ENCODE data around the gene SLK. TPM values are rescaled to one million over a fixed set of nuclear protein-coding genes. Genes with fewer than 3 reads are reported as not detected.

The SLK gene
- total and polyA plus RNA-seq, 10 of the 15 experiments (the other 5 are each of a cell fraction or from before 2014, with no cell fraction given): 2.5 to 24.2 (median 11.1) TPM

DNA sequence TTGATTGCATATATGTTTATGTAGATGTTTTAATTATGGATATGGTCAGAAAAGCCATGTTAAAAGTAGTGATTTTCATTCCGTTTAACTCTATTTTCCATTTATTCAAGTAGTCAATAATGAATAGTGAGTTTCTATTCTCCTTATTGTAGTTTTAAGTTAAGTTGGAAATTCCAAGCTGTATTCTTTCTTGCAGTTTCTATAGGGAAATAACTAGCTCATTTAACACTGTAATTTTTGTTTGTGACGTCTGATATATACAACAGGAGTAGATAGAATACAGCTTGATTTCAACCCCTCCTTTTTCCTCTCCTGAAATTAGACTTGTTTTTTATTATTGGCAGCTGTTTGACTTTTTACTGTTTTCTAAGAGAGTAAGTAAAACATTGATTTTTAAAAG, 47.2 kb downstream of the SLK start:
- Histone ChIP-seq H3K36me3 (ENCODE audit: control insufficient read depth in 2 of 2, insufficient read depth in 2 of 2, low read length in 1 of 2) (peaks cover 0 to 3% of the 10 kb centered on the region in 2 experiments; a peak in 1 of 4 replicates), H3K27ac (ENCODE audit: control insufficient read depth, insufficient read depth) (no peak overlapping the region), H3K79me2 (ENCODE audit: control insufficient read depth, insufficient read depth, low read length) (no peaks in the 10 kb centered on the region), H4K20me1 (ENCODE audit: control insufficient read depth, insufficient read depth) (no peaks in the 10 kb centered on the region), H3K27me3 (replicated peaks in 1 of 2; ENCODE audit: control insufficient read depth in 2 of 2, insufficient read depth in 2 of 2, low read length in 1 of 2) (no peaks in the 10 kb centered on the region), H3K4me3 (no peak overlapping the region), H3K4me2 (ENCODE audit: control insufficient read depth, insufficient read depth) (no peak overlapping the region), H3K9ac (ENCODE audit: control insufficient read depth, insufficient read depth, low read length) (no peak overlapping the region), H2AFZ (ENCODE audit: control insufficient read depth, low read depth, low read length) (no peak overlapping the region), H3K9me3 (replicated peaks; ENCODE audit: control insufficient read depth, insufficient read depth, low read length) (no peaks in the 10 kb centered on the region), H3K4me1 (ENCODE audit: control insufficient read depth, insufficient read depth, low read length) (no peaks in the 10 kb centered on the region)
- SMC1A ChIA-PET (ENCODE audit: uncharacterized antibody, unreplicated experiment): interaction anchor here (1.2 to 3.9 kb wide), 5 partner anchors 9 to 126 kb away, joined by 3 to 15 read pairs (median 6); no protein-coding TSS in a partner anchor
- RAD21 ChIA-PET (ENCODE audit: unreplicated experiment): no interaction called here
- no TSS peak for BruUV-seq (replicated peaks)
- FAIRE-seq: no peak
- in situ Hi-C loops (cut with MboI) (no loop called here), intact Hi-C loops (cut with micrococcal nuclease; ENCODE audit: unreplicated experiment) (loop anchor here (5.0 kb wide), 1 partner anchor 127 kb away; no protein-coding TSS in a partner anchor)
- no peak for DNase-seq (ENCODE audit: low read depth, low spot score)
- CTCF ChIA-PET: interaction anchor here (1.7 kb wide), 1 partner anchor 129 kb away, joined by 3 read pairs; no protein-coding TSS in a partner anchor
- ATAC-seq: no peak
- TF ChIP-seq, protein P1, sequence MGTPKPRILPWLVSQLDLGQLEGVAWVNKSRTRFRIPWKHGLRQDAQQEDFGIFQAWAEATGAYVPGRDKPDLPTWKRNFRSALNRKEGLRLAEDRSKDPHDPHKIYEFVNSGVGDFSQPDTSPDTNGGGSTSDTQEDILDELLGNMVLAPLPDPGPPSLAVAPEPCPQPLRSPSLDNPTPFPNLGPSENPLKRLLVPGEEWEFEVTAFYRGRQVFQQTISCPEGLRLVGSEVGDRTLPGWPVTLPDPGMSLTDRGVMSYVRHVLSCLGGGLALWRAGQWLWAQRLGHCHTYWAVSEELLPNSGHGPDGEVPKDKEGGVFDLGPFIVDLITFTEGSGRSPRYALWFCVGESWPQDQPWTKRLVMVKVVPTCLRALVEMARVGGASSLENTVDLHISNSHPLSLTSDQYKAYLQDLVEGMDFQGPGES (IDR thresholded peaks at IDR 0.05): no peak
- TF ChIP-seq SMC3 (IDR thresholded peaks at IDR 0.05; ENCODE audit: borderline replicate concordance, low read length) (no peak), ATF7 (IDR thresholded peaks at IDR 0.05; ENCODE audit: low read depth) (no peak), NFYB (IDR thresholded peaks at IDR 0.05; ENCODE audit: insufficient read depth, low read depth, low read length) (no peak), ETV6 (conservative IDR thresholded peaks at IDR 0.05 in 1 of 2, IDR thresholded peaks at IDR 0.05 in 1 of 2; ENCODE audit: borderline replicate concordance in 1 of 2, low read depth in 1 of 2) (no peak), SP1 (IDR thresholded peaks at IDR 0.05; ENCODE audit: low read depth, low read length) (no peak), ZNF24 (IDR thresholded peaks at IDR 0.05) (no peak), IKZF2 (IDR thresholded peaks at IDR 0.05) (no peak), NFIC (IDR thresholded peaks at IDR 0.05; ENCODE audit: low read depth, low read length) (no peak), POU2F2 (IDR thresholded peaks at IDR 0.05; ENCODE audit: borderline replicate concordance, low read depth, low read length) (no peak)
- TF ChIP-seq, protein P2, sequence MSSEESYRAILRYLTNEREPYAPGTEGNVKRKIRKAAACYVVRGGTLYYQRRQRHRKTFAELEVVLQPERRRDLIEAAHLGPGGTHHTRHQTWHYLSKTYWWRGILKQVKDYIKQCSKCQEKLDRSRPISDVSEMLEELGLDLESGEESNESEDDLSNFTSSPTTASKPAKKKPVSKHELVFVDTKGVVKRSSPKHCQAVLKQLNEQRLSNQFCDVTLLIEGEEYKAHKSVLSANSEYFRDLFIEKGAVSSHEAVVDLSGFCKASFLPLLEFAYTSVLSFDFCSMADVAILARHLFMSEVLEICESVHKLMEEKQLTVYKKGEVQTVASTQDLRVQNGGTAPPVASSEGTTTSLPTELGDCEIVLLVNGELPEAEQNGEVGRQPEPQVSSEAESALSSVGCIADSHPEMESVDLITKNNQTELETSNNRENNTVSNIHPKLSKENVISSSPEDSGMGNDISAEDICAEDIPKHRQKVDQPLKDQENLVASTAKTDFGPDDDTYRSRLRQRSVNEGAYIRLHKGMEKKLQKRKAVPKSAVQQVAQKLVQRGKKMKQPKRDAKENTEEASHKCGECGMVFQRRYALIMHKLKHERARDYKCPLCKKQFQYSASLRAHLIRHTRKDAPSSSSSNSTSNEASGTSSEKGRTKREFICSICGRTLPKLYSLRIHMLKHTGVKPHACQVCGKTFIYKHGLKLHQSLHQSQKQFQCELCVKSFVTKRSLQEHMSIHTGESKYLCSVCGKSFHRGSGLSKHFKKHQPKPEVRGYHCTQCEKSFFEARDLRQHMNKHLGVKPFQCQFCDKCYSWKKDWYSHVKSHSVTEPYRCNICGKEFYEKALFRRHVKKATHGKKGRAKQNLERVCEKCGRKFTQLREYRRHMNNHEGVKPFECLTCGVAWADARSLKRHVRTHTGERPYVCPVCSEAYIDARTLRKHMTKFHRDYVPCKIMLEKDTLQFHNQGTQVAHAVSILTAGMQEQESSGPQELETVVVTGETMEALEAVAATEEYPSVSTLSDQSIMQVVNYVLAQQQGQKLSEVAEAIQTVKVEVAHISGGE (CRISPR knock-in tag; IDR thresholded peaks at IDR 0.05): no peak
- TF ChIP-seq, protein P3, sequence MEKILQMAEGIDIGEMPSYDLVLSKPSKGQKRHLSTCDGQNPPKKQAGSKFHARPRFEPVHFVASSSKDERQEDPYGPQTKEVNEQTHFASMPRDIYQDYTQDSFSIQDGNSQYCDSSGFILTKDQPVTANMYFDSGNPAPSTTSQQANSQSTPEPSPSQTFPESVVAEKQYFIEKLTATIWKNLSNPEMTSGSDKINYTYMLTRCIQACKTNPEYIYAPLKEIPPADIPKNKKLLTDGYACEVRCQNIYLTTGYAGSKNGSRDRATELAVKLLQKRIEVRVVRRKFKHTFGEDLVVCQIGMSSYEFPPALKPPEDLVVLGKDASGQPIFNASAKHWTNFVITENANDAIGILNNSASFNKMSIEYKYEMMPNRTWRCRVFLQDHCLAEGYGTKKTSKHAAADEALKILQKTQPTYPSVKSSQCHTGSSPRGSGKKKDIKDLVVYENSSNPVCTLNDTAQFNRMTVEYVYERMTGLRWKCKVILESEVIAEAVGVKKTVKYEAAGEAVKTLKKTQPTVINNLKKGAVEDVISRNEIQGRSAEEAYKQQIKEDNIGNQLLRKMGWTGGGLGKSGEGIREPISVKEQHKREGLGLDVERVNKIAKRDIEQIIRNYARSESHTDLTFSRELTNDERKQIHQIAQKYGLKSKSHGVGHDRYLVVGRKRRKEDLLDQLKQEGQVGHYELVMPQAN (conservative IDR thresholded peaks at IDR 0.05): no peak
- POLR2A ChIA-PET: no interaction called here
- WGBS (ENCODE audit: insufficient coverage, insufficient replicate concordance, low lambda C conversion rate, missing lambda C conversion rate): 79% methylated on average over 2 of the region's 2 CpGs

Measured in GM12878 (cell line).